Coronary artery (tissue), 2 donors: ENCODE measurements around the gene CAMTA1.

Source experiments
- DNase-seq: peaks from one replicate; pipeline ENCODE4 v3.0.0-alpha.2; 2017; ENCODE audit warnings: low spot score
- H3K27ac ChIP-seq, 2 donors: fragments of 200-600 bp; sonication (generic); one replicate each; pipeline ENCODE4 v1.5.1; 2016 to 2019
- H3K4me3 ChIP-seq: fragments of 200-600 bp; sonication (generic); 2 replicates; pipeline ENCODE4 v1.5.1; 2016; ENCODE audit warnings: mild to moderate bottlenecking, moderate library complexity
- CTCF ChIP-seq: fragments of 200-600 bp; sonication (generic); IDR thresholded peaks from one replicate; pipeline ENCODE4 v1.5.1; 2019; ENCODE audit warnings: antibody characterized with exemption

CAMTA1 gene

DNA sequence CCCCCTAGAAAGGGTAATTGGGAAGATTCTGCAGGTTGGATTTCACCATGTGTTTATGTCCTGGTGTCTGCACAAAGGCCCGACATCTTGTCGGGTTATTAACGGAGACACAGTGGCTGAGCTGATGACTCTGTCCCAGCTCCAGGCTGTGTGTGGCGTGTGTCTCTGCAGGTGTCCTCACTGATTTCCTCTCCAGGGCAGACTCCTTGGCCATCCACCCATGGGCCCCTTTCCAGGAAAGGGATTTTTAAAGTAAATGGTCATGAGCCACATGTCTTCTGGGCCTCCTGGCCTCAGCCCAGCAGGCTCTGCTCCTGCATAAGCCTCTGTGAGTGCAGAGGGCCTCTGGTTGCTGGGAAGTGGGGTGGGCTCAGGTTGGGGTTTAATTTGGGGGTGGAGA lies 567.1 kb downstream of the CAMTA1 start:
- TF ChIP-seq CTCF: no peak
- DNase-seq: no peak
- no peak overlapping the region for H3K4me3 ChIP-seq
- H3K27ac ChIP-seq: no peak overlapping the region

DNA sequence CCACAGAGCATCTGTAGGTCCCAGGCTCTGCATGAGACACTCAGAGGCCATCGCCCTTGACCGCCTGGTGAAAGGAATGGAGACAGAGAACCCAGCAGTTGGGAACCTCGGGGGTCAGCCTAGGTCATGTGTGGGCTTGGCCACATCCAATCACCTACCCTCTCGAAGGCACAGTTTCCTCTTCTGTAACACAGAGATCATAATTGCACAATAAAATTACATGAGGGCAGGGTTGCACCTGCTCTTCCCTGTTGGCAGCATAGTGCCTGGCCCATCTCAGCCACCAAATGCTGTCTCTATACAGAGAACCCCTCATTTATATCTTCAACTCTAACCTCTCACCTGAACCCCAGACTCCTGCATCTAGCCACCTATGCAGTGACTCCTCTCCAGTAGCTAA lies 567.7 kb downstream of the CAMTA1 start:
- DNase-seq: no peak
- no peak for TF ChIP-seq CTCF
- H3K27ac ChIP-seq: no peak overlapping the region
- H3K4me3 ChIP-seq: no peak overlapping the region

GRCh38 chr1:7355646-7356045 lies 570.4 kb downstream of the CAMTA1 start:
- no peak for TF ChIP-seq CTCF
- no peak overlapping the region for H3K4me3 ChIP-seq
- H3K27ac ChIP-seq: no peak overlapping the region
- no peak for DNase-seq

DNA sequence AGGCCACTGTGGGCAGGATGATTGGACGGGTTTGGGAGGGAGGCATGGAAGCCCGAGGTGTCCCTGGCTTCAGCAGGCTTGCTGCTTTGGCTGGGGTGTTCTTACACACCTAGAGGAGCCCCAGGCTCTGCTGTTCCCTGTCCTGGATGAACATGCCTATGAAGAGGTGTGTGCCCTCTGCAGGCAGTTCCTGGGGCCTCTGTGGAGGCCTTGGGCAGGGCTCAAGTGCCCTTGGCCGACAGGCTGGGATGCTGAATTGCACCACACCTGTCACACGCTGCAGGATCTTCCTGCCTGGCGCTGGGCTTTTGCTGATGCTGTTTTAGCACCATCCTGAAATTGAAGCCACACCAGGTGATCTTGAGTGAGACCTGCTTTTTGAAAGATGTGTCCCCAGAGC lies 570.8 kb downstream of the CAMTA1 start:
- TF ChIP-seq CTCF: no peak
- H3K4me3 ChIP-seq: no peak overlapping the region
- DNase-seq: no peak
- H3K27ac ChIP-seq: no peak overlapping the region

DNA sequence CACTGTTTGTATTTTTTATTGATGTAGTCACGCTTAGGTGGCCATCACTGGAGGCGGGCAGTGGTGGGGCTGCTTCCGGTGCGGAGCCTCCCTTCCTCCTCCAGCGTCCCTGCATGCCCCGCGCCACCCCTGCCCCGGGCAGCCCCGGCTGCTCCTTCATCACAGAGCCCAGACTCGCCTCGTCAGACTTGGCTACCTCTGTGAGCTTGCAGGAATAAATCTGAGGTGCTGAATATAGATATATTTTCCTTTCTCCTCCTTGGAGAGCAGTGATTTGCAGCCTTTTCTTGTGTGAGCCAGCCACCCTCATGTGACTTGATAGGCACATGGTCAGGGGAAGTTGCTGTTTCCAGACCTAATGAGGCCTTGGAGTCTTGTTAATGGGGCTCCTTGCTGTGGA lies 573.2 kb downstream of the CAMTA1 start:
- DNase-seq: no peak
- Histone ChIP-seq H3K4me3 (no peak overlapping the region), H3K27ac (no peak overlapping the region)
- TF ChIP-seq CTCF: no peak

- no peak overlapping the region for H3K4me3 ChIP-seq
- TF ChIP-seq CTCF: no peak
- H3K27ac ChIP-seq: no peak overlapping the region
- DNase-seq: no peak
These were observed 575.3 kb downstream of the CAMTA1 start for GRCh38 chr1:7360526-7360925.

- DNase-seq: no peak
- Histone ChIP-seq H3K4me3 (no peak overlapping the region), H3K27ac (no peak overlapping the region)
- TF ChIP-seq CTCF: no peak
These were observed 577.7 kb downstream of the CAMTA1 start for GRCh38 chr1:7362947-7363346.
